GM18909 (cell line): Measurements from ENCODE around the gene DUS4L.

Source experiments
- ATAC-seq: cut with Tn5 transposase; IDR thresholded peaks from one replicate; pipeline ENCODE4 v1.9.1; 2021; ENCODE audit warnings: mild to moderate bottlenecking; ENCODE audit not compliant: unreplicated experiment, poor library complexity

DUS4L gene

GRCh38 chr7:107579885-107580715 lies 16.3 kb downstream of the DUS4L start, which contains the start of gene BCAP29:
Gene BCAP29, plus strand, starts transcription at chr7:107580246. Its CDS starts 527 bp downstream, at chr7:107580773.
- peak; percentile 94 for ATAC-seq

- ATAC-seq, result no peak
Observed at GRCh38 chr7:107580716-107581383, 17.1 kb downstream of the DUS4L start.

- no peak for ATAC-seq
Observed at GRCh38 chr7:107581387-107582013, 17.7 kb downstream of the DUS4L start.

GRCh38 chr7:107582875-107583274 lies 19.1 kb downstream of the DUS4L start:
- ATAC-seq, result no peak

- ATAC-seq, result no peak
Observed at GRCh38 chr7:107584716-107585115, 20.9 kb downstream of the DUS4L start.

GRCh38 chr7:107588529-107589130 lies 24.9 kb downstream of the DUS4L start:
- ATAC-seq, result no peak

GRCh38 chr7:107591421-107591820 lies 27.6 kb downstream of the DUS4L start:
- ATAC-seq, result no peak

GRCh38 chr7:107592361-107593024 lies 28.7 kb downstream of the DUS4L start:
- ATAC-seq, result no peak

GRCh38 chr7:107593025-107593410 lies 29.2 kb downstream of the DUS4L start:
- no peak for ATAC-seq

- ATAC-seq, result no peak
Observed at GRCh38 chr7:107594961-107595737, 31.4 kb downstream of the DUS4L start.

GRCh38 chr7:107596881-107597581 lies 33.3 kb downstream of the DUS4L start:
- ATAC-seq, result no peak

- ATAC-seq, result no peak
Observed at GRCh38 chr7:107597582-107597916, 33.8 kb downstream of the DUS4L start.

- ATAC-seq, result no peak
Observed at GRCh38 chr7:107597953-107598352, 34.2 kb downstream of the DUS4L start.

- ATAC-seq, result no peak
Observed at GRCh38 chr7:107599262-107599661, 35.5 kb downstream of the DUS4L start.

GRCh38 chr7:107600816-107601215 lies 37.0 kb downstream of the DUS4L start:
- no peak for ATAC-seq

GRCh38 chr7:107605218-107605815 lies 41.5 kb downstream of the DUS4L start:
- no peak for ATAC-seq

- no peak for ATAC-seq
Observed at GRCh38 chr7:107606303-107606702, 42.5 kb downstream of the DUS4L start.

GRCh38 chr7:107609811-107610261 lies 46.1 kb downstream of the DUS4L start:
- no peak for ATAC-seq

GRCh38 chr7:107610323-107610722 lies 46.6 kb downstream of the DUS4L start:
- ATAC-seq, result no peak
